Spleen (tissue), 7 donors: ENCODE results near the gene ANO2.

Source experiments
- POLR2A ChIP-seq, 3 donors: fragments of 450-650 bp; IDR thresholded peaks; one replicate each; pipeline ENCODE4 v1.5.1; 2017; ENCODE audit warnings: antibody characterized with exemption in 3 of 3, mild to moderate bottlenecking in 1 of 3
- TF ChIP-seq, protein P1 (sequence below), 11 experiments: fragments of 200-600 bp in 7 of 11; fragments of 450-650 bp in 4 of 11; sonication (generic) in 4 of 11; IDR thresholded peaks in 8 of 11; conservative IDR thresholded peaks in 3 of 11; 1 replicate in 7 of 11; 2 replicates in 4 of 11; pipeline versions ENCODE4 v1.4.0 to v1.8.0; 2016 to 2021; ENCODE audit warnings: antibody characterized with exemption in 11 of 11, inconsistent platforms in 4 of 11, mild to moderate bottlenecking in 1 of 11
- donor health status: DM: no; HTN: no; CAD: no; lungs with moderate emphysema.
- donor health status: DM: no; HTN: no; CAD: no.
- donor health status: DM: no; HTN: no; CAD: no.

DNA sequence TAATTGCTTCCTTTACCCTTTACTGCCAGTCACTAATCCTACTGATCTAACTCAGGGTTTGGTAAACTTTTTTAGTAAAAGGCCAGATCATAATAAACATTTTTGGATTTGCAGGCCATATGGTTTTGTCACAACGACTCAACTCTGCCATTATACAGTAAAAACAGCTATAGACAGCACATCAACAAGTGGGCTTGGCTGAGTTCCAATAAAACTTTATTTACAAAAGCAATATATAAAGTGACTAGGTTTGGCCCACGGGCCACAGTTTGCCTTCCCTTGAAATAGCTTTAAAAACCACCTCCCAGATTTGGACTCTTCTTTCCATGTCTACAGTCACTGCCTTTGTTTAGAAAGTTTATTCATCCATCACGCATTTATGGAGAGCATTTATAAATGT, 366.3 kb downstream of the ANO2 start:
- TF ChIP-seq, protein P1, sequence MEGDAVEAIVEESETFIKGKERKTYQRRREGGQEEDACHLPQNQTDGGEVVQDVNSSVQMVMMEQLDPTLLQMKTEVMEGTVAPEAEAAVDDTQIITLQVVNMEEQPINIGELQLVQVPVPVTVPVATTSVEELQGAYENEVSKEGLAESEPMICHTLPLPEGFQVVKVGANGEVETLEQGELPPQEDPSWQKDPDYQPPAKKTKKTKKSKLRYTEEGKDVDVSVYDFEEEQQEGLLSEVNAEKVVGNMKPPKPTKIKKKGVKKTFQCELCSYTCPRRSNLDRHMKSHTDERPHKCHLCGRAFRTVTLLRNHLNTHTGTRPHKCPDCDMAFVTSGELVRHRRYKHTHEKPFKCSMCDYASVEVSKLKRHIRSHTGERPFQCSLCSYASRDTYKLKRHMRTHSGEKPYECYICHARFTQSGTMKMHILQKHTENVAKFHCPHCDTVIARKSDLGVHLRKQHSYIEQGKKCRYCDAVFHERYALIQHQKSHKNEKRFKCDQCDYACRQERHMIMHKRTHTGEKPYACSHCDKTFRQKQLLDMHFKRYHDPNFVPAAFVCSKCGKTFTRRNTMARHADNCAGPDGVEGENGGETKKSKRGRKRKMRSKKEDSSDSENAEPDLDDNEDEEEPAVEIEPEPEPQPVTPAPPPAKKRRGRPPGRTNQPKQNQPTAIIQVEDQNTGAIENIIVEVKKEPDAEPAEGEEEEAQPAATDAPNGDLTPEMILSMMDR (IDR thresholded peaks at IDR 0.05 in 8 of 11, conservative IDR thresholded peaks at IDR 0.05 in 3 of 11): no peak
- no peak for TF ChIP-seq POLR2A (IDR thresholded peaks at IDR 0.05)
